HFFc6 (cell line): ENCODE measurements around the gene AMIGO1. TPM values are rescaled to one million over a fixed set of nuclear protein-coding genes. Genes with fewer than 3 reads are reported as not detected.

ENCODE experiments used
- DNase-seq: peaks from one replicate; pipeline ENCODE4 v3.0.0-alpha.2; 2018
- H3K27ac Mint-ChIP-seq: 2 replicates; pipeline ENCODE4 v1.8.0; 2020; ENCODE audit warnings: mild to moderate bottlenecking, mixed read lengths
- H3K27me3 Mint-ChIP-seq: 2 replicates; pipeline ENCODE4 v1.8.0; 2021; ENCODE audit warnings: mild to moderate bottlenecking, moderate library complexity, mixed read lengths; ENCODE audit not compliant: insufficient read depth
- H3K36me3 Mint-ChIP-seq: 2 replicates; pipeline ENCODE4 v1.8.0; 2021; ENCODE audit warnings: low read depth, mixed read lengths
- H3K4me1 Mint-ChIP-seq: 2 replicates; pipeline ENCODE4 v1.8.0; 2020; ENCODE audit warnings: low read depth, mixed read lengths
- H3K4me3 Mint-ChIP-seq: 2 replicates; pipeline ENCODE4 v1.8.0; 2020; ENCODE audit warnings: mild to moderate bottlenecking, moderate library complexity, mixed read lengths
- H3K9me3 Mint-ChIP-seq: 2 replicates; pipeline ENCODE4 v1.8.0; 2020; ENCODE audit warnings: mild to moderate bottlenecking, mixed read lengths
- CTCF ChIP-seq: fragments of 200-600 bp; sonication (generic); IDR thresholded peaks from 2 replicates; pipeline ENCODE4 v1.5.0; 2021; ENCODE audit warnings: antibody characterized with exemption, mild to moderate bottlenecking
- total RNA-seq, 6 experiments: library from RNA; stranded (reverse); fragmentation: NEBNext Ultra II Directional; extraction: Animal tissue kit (Norgen Biotek cat#: 25700); gene quantifications; 2 replicates in 1 of 6; 3 replicates in 5 of 6; pipeline ENCODE4 v1.2.3, GENCODE V29; 2021

Gene AMIGO1
- total RNA-seq, 6 experiments from 2014 or later: 3.0 to 8.3 (median 4.3) TPM

DNA sequence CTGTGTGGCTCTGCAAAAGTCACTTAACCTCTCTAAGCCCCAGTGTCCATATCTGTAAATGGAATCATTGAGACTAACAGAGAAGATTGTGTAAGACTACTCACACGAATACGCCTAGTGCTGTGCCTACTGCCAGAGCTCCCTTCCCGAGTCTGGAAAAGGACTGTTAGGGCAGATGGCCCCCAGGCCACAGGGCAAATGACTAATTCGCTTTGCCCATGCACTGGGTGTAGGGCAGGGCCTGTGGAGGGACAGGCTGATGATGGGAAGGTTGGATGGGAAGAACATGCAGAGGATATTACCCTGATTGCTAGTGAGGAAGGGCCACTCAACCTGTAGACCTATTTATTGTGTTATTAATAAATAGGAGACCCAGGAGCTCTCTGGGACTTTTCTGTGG lies 26.0 kb upstream of the AMIGO1 start:
- H3K36me3 Mint-ChIP-seq: no peaks in the 10 kb centered on the region
- DNase-seq: no peak

GRCh38 chr1:109534307-109534858 lies 24.9 kb upstream of the AMIGO1 start:
- Mint-ChIP-seq H3K27me3 (peaks cover 7% of the 10 kb centered on the region), H3K4me3 (no peak overlapping the region), H3K36me3 (no peaks in the 10 kb centered on the region), H3K9me3 (no peaks in the 10 kb centered on the region), H3K27ac (no peak overlapping the region), H3K4me1 (peaks cover 30% of the 10 kb centered on the region)
- TF ChIP-seq CTCF: no peak
- no peak for DNase-seq

More for the DNA sequence above, 26.0 kb upstream of the AMIGO1 start:
- H3K4me1 Mint-ChIP-seq: peaks cover 22% of the 10 kb centered on the region
- H3K27ac Mint-ChIP-seq: no peak overlapping the region
- no peaks in the 10 kb centered on the region for H3K9me3 Mint-ChIP-seq
- no peak for TF ChIP-seq CTCF
- H3K4me3 Mint-ChIP-seq: no peak overlapping the region
- H3K27me3 Mint-ChIP-seq: peaks cover 13% of the 10 kb centered on the region

GRCh38 chr1:109532365-109533136 lies 23.0 kb upstream of the AMIGO1 start:
- no peaks in the 10 kb centered on the region; the same call in 1 of the 2 replicates for H3K27me3 Mint-ChIP-seq
- H3K4me3 Mint-ChIP-seq: peak overlapping the region; percentile 78
- H3K27ac Mint-ChIP-seq: peak overlapping the region; percentile 97

GRCh38 chr1:109531826-109532364 lies 22.4 kb upstream of the AMIGO1 start:
- peak overlapping the region; percentile 78 for H3K4me3 Mint-ChIP-seq
- no peaks in the 10 kb centered on the region for H3K9me3 Mint-ChIP-seq
- no peak overlapping the region for H3K27ac Mint-ChIP-seq
- H3K27me3 Mint-ChIP-seq: no peaks in the 10 kb centered on the region; the same call in 1 of the 2 replicates
- no peak for TF ChIP-seq CTCF
- H3K36me3 Mint-ChIP-seq: no peaks in the 10 kb centered on the region
- peaks cover 30% of the 10 kb centered on the region for H3K4me1 Mint-ChIP-seq
- no peak for DNase-seq

More at GRCh38 chr1:109532365-109533136, 23.0 kb upstream of the AMIGO1 start:
- Mint-ChIP-seq H3K9me3 (no peaks in the 10 kb centered on the region), H3K36me3 (no peaks in the 10 kb centered on the region), H3K4me1 (peaks cover 30% of the 10 kb centered on the region)
- DNase-seq: peak; percentile 79
- peak; percentile 94 for TF ChIP-seq CTCF

GRCh38 chr1:109531380-109531779 lies 21.9 kb upstream of the AMIGO1 start:
- peaks cover 30% of the 10 kb centered on the region for H3K4me1 Mint-ChIP-seq
- no peak for TF ChIP-seq CTCF
- DNase-seq: no peak
- no peaks in the 10 kb centered on the region for H3K9me3 Mint-ChIP-seq
- no peak overlapping the region for H3K27ac Mint-ChIP-seq
- H3K4me3 Mint-ChIP-seq: no peak overlapping the region
- H3K27me3 Mint-ChIP-seq: peaks cover under 1% of the 10 kb centered on the region
- H3K36me3 Mint-ChIP-seq: no peaks in the 10 kb centered on the region
